Eye (tissue), 1 donor: ENCODE measurements around the gene P2RX2.
"Not testable (repeated sequence)": the region's sequence is repeated elsewhere in the genome, so short reads cannot be mapped to it uniquely, and the experiment has no call there.

ENCODE experiments used
- DNase-seq: peaks from one replicate; pipeline ENCODE4 v3.0.0-alpha.2; 2015

Gene P2RX2

GRCh38 chr12:132584429-132584828 is 34.1 kb upstream of the P2RX2 start:
- no peak for DNase-seq

DNA sequence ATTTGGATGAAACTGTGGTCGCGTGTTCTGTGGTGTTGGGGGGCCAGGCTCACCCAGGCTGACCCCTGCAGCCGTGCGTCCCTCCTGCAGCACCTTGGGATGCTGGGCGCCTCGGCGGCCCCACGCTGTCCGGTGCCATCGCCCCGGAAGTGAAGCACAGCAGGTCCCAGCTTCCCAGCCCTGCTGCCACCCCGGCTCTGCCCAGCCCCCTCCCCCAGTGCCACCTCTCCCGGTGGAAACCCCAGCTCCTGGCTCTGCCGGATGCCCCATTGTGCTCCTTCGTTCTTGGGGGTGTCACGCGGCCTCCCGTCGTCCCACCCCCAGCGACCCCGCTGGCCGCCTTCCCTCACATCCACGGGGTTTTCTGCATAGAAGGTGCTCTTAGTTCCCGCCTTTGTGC is 33.4 kb upstream of the P2RX2 start:
- DNase-seq, result no peak

DNA sequence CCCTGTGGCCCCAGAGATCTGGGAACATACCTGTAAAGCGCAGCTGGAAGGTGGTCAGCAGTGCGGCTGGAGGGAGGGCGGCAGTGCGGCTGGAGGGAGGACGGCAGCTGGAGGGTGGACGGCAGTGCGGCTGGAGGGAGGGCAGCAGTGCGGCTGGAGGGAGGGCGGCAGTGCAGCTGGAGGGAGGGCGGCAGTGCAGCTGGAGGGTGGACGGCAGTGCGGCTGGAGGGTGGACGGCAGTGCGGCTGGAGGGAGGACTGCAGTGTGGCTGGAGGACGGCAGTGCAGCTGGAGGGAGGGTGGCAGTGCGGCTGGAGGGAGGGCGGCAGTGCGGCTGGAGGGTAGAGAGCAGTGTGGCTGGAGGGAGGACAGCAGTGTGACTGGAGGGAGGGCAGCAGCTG is 31.6 kb upstream of the P2RX2 start:
- DNase-seq, result no peak

DNA sequence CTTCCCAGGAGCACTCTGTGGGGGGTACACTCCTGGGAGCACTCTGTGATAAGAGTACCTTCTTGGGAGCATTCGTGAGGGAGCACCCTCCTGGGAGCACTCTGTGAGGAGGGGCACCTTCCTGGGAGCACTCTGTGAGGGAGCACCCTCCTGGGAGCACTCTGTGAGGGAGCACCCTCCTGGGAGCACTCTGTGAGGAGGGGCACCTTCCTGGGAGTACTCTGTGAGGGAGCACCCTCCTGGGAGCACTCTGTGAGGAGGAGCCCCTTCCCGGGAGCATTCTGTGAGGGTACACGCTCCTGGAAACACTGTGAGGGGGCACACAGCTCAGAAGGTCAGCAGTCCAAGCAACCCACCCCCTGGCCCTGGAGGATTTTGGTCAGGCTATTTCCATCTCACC is 30.8 kb upstream of the P2RX2 start:
- no peak for DNase-seq

GRCh38 chr12:132588319-132588718 is 30.3 kb upstream of the P2RX2 start:
- DNase-seq, result no peak

DNA sequence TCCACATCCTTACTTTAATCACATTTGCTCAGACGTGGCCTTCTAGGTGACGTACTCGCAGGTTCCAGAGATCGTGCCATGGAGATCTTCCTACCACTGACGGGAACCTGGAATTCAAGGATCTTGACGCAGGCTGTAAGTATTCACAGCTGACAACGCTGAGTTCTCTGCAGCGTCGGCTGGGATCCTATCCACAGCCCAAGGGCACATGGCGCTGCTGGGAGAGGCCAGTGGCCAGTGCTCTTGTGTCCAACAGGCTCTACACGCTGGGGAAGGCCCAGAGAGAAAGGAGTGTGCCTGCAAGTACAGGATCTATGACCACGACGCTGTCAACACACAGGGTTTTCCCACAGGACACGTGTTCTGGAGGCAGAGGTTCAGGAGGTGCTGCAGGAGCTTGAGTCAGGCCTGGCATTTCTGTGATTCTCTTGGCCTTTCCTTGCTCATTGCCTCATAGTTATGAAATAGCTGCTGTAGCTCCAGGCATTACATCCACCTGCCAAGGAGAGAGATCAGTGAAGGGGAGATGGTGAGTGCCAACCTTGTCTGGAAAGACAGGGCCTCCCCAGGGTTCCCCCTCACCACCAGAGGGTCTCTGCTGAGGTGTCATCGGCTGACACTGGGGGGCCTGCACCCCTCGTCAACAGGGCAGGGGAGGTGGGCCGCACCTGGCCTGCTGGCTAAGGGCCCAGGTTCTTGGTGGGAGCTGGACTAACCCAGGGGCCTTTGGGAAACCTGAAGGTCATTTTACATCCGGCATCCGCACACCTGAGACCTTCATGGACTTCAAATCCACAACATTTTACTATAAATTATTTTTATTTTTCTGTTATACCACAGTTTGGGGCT is 29.5 kb upstream of the P2RX2 start:
- no peak for DNase-seq

GRCh38 chr12:132591107-132591935 is 27.3 kb upstream of the P2RX2 start:
- DNase-seq, result no peak

- DNase-seq, result no peak
Measured at GRCh38 chr12:132592282-132592970, 26.1 kb upstream of the P2RX2 start.

GRCh38 chr12:132593071-132593470 is 25.5 kb upstream of the P2RX2 start:
- DNase-seq, result no peak

DNA sequence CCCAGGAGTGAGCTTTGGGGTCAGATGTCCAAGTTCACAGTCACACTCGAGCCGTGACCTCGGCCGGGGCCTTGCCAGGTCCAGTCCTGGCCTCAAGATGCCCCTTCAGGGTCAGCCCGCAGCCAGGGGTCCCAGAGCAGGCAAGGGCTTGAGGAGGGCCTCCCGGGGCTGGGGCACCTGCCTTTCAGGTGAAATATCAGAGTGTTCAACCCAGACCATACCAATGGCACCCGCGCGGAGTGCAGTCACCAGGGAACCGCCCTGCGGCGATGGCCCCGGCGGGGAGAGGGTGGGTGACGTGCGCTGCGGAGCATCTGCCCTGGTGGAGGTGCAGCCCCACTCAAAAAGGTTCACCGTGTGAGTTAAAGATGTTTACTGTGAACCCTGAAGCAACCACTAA is 25.1 kb upstream of the P2RX2 start:
- no peak for DNase-seq

DNA sequence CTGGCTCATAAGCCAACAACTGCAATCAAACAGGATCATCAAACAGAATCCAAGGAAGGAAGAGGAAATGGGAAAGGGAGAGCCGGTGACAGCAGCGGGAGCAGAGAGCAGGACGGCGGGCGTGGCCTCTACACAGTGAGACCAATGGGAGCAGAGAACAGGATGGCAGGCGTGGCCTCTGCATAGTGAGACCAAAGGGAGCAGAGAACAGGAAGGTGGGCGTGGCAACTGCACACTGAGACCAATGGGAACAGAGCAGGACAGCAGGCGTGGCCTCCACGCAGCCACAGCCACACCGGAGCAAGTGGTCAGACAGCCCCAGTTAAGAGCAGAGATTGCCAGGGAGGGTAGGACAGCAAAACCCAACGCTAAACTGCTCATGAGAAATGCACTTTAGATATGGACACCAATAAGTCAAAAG is 24.6 kb upstream of the P2RX2 start:
- DNase-seq, result peak; percentile 96

- no peak for DNase-seq
Measured at GRCh38 chr12:132595183-132595582, 23.4 kb upstream of the P2RX2 start.

GRCh38 chr12:132596016-132596415 is 22.6 kb upstream of the P2RX2 start:
- no peak for DNase-seq

DNA sequence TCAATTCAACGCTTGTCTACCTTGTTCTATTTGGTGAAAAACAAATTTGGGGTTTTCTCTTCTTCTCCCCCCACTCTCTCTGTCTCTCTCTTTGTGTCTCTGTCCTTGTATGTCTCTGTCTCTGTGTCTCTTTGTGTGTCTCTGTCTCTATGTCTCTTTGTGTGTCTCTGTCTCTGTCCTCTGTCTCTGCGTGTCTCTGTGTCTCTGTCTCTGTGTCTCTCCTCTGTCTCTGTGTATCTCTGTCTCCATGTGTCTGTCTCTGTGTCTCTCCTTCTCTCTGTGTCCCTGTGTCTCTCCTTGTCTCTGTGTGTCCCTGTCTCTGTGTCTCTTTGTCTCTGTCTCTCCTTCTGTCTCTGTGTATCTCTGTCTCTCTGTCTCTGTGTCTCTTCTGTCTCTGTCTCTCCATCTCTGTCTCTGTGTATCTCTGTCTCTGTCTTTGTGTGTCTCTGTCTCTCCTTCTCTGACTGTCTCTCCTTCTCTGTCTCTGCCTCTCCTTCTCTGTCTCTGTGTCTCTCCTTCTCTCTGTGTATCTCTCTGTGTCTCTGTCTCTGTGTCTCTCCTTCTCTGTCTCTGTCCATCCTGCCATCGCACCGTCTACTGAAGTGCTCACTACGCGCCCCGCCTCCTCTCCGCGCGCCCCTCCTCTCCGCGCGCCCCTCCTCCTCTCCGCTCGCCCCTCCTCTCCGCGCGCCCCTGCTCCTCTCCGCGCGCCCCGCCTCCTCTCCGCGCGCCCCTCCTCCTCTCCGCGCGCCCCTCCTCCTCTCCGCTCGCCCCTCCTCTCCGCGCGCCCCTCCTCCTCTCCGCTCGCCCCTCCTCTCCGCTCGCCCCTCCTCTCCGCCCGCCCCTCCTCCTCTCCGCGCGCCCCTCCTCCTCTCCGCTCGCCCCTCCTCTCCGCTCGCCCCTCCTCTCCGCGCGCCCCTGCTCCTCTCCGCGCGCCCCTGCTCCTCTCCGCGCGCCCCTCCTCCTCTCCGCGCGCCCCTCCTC is 21.0 kb upstream of the P2RX2 start:
- DNase-seq, result peak; percentile 83

DNA sequence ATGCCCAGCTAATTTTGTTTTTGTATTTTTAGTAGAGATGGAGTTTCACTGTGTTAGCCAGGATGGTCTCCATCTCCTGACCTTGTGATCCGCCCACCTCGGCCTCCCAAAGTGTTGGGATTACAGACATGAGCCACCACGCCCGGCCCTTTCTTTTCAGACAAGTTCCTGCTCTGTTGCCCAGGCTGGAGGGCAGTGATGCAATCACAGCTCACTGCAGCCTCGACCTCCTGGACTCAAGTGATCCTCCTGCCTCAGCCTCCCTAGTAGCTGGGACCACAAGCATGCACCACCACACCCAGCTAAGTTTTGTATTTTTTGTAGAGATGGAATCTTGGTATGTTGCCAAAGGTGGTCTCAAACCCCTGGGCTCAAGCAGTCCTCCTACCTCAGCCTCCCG is 19.1 kb upstream of the P2RX2 start:
- not testable (repeated sequence) for DNase-seq

- DNase-seq, result peak; percentile 93
Measured at GRCh38 chr12:132600048-132601032, 18.2 kb upstream of the P2RX2 start.

DNA sequence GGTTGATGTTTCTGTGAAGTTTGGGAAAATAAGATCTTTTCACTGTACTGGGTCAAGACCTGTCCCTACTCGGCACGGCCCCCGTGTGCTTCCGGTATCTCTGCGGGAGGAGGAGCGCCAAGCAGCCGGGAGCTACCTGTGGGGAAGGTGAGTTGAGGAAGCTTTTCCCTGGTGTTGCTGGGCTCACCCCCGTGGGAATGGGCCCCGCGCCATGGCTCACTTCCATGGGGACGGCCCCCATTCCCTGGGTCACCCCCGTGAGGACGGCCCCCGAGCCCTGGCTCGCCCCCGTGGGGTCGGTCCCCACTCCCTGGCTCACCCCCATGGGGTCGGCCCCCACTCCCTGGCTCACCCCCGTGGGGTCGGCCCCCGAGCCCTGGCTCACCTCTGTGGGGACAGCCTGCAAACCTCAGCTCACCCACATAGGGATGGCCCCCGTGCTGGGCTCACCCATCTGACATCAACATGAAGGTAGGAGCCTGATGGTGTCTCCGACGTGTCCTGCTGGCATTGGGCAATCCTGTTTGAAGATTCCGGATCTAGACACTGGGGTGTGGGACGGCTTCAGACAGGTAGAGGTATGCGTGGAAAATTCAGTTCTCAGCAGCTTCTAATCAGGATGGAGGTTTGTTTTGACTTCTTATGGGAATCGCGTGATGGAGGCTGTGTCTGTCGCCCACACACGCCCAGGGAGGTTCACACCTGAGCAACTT is 17.2 kb upstream of the P2RX2 start:
- no peak for DNase-seq

- DNase-seq, result peak; percentile 67
Measured at GRCh38 chr12:132602572-132603239, 15.9 kb upstream of the P2RX2 start.
